Breast epithelium (tissue), 4 donors: ENCODE data around the gene RBP5. TPM values are rescaled to one million over a fixed set of nuclear protein-coding genes. Genes with fewer than 3 reads are reported as not detected.

Experiments used
- DNase-seq, 2 donors: peaks; one replicate each; pipeline ENCODE4 v3.0.0-alpha.2; 2019; ENCODE audit warnings: low spot score in 2 of 2
- H3K27ac ChIP-seq, 2 donors: fragments of 200-600 bp; sonication (generic) in 1 of 2; one replicate each; pipeline ENCODE4 v1.5.1; 2016 to 2019; ENCODE audit warnings: mild to moderate bottlenecking in 1 of 2
- H3K27me3 ChIP-seq, 2 donors: fragments of 200-600 bp; sonication (generic) in 1 of 2; one replicate each; pipeline versions ENCODE4 v1.5.1 to v1.6.0; 2017 to 2019; ENCODE audit warnings: control low read depth in 1 of 2, mild to moderate bottlenecking in 1 of 2
- H3K36me3 ChIP-seq: fragments of 200-600 bp; one replicate; pipeline ENCODE4 v1.5.1; 2019
- H3K4me1 ChIP-seq, 2 donors: fragments of 200-600 bp; sonication (generic); one replicate each; pipeline ENCODE4 v1.5.1; 2016 to 2019; ENCODE audit warnings: control low read depth in 1 of 2
- H3K4me3 ChIP-seq, 3 donors: fragments of 200-600 bp; sonication (generic); 1 replicate in 2 of 3; 2 replicates in 1 of 3; pipeline ENCODE4 v1.5.1; 2016 to 2019; ENCODE audit warnings: mild to moderate bottlenecking in 3 of 3, moderate library complexity in 2 of 3
- H3K9me3 ChIP-seq, 2 donors: fragments of 200-600 bp; sonication (generic) in 1 of 2; one replicate each; pipeline ENCODE4 v1.5.1; 2016 to 2019; ENCODE audit warnings: control low read depth in 1 of 2
- POLR2A ChIP-seq: fragments of 450-650 bp; IDR thresholded peaks from one replicate; pipeline ENCODE4 v1.6.1; 2016; ENCODE audit warnings: antibody characterized with exemption, mild to moderate bottlenecking, moderate library complexity
- POLR2AphosphoS5 ChIP-seq, 3 donors: sonication (generic); formaldehyde crosslinking; IDR thresholded peaks; one replicate each; pipeline ENCODE4 v1.6.1; 2017; ENCODE audit warnings: antibody characterized with exemption in 3 of 3
- intact Hi-C: fragments of 100-400 bp; cut with DNase I; formaldehyde crosslinking; loops from one replicate; pipeline ENCODE4 v1.15.1; 2023; ENCODE audit warnings: low total_unique reads
- total RNA-seq, 3 donors: library from RNA; depleted of rRNA; stranded (reverse); fragments of >200 nt; gene quantifications; one replicate each; pipeline ENCODE4 v1.1.0, GENCODE V29; 2016
- TF ChIP-seq, protein P1 (sequence below), 3 donors: fragments of 450-650 bp; IDR thresholded peaks; one replicate each; pipeline ENCODE4 v1.5.1; 2016 to 2017; ENCODE audit warnings: antibody characterized with exemption in 3 of 3, mild to moderate bottlenecking in 3 of 3, moderate library complexity in 3 of 3

RBP5 gene
- total RNA-seq, 3 donors from 2014 or later, result 1.1 to 3.3 (median 2.9) TPM

DNA sequence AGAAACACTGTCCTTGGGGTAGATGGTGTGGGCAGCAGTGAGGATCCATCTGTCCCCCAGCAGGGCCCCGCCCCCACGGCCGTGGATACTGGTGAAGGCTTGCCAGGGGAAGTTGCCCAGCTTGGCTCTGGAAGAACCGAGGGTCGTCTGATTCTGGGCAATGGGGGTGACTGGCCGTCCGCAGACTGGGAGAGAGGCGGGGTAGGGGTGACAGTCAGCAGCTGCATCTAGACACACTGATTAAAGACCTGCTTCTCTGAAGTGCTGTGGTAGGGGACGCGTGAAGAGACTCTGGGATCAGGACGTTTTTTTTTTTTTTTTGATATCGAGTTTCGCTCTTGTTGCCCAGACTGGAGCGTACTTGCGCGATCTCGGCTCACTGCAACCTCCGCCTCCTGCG, 31.7 kb downstream of the RBP5 start:
- Histone ChIP-seq H3K9me3 (no peaks in the 10 kb centered on the region), H3K27me3 (no peaks in the 10 kb centered on the region), H3K36me3 (no peaks in the 10 kb centered on the region), H3K27ac (peak overlapping the region in 1 of 2 donors; percentile 13), H3K4me1 (peaks cover 0 to 8% of the 10 kb centered on the region in 2 donors), H3K4me3 (no peak overlapping the region)
- TF ChIP-seq POLR2AphosphoS5 (IDR thresholded peaks at IDR 0.05), result no peak
- TF ChIP-seq POLR2A, result no peak
- TF ChIP-seq, protein P1, sequence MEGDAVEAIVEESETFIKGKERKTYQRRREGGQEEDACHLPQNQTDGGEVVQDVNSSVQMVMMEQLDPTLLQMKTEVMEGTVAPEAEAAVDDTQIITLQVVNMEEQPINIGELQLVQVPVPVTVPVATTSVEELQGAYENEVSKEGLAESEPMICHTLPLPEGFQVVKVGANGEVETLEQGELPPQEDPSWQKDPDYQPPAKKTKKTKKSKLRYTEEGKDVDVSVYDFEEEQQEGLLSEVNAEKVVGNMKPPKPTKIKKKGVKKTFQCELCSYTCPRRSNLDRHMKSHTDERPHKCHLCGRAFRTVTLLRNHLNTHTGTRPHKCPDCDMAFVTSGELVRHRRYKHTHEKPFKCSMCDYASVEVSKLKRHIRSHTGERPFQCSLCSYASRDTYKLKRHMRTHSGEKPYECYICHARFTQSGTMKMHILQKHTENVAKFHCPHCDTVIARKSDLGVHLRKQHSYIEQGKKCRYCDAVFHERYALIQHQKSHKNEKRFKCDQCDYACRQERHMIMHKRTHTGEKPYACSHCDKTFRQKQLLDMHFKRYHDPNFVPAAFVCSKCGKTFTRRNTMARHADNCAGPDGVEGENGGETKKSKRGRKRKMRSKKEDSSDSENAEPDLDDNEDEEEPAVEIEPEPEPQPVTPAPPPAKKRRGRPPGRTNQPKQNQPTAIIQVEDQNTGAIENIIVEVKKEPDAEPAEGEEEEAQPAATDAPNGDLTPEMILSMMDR (IDR thresholded peaks at IDR 0.05), result no peak
- DNase-seq, result no peak
- intact Hi-C loops, result no loop called here

DNA sequence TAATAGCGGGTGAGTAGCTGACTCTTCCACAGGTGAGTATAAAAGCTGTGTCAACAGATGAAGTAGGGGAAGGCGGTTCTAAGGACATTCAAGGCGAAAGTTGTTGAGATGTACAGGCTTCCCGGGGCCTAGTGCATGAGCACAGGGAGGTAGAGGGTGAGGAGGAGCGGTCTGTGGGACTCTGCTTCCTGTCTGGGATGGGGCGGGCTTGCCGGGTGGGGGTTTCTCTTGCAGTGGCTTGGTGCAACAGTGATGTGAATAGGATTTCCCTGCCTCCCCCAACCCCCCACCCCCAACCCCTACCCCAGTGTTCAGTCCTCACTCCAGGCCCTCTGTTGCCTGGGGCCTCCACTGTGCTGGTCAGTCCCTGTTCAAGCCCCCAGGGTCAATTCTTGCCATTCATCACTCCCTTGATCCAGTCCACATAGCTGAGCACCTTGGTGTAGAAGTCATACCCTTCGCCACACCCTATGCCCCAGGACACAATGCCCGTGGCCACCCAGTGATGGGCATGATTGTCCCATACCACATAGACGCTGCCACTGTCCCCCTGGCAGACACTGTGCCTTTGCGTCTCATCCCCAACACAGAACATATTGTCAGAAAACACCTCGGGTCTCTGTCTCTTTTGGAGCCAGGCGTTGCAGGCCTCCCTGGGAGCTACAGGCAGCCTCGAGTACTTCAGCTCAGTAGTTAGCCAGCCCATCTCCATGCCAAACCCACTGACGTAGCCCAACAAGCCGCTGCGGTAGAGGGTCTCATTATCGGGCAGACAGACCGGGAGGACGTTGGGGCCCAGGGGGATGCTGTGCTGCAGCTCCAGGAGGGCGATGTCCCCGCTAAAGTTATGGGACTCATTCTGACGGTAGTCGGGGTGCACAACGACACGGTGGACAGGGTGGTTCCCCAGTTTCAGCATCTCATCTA, 32.4 kb downstream of the RBP5 start:
- peaks cover 0 to 8% of the 10 kb centered on the region in 2 donors for H3K4me1 ChIP-seq
- H3K9me3 ChIP-seq, result no peaks in the 10 kb centered on the region
- TF ChIP-seq, protein P1 (IDR thresholded peaks at IDR 0.05), result no peak
- TF ChIP-seq POLR2A (no peak), POLR2AphosphoS5 (IDR thresholded peaks at IDR 0.05) (no peak)
- peak overlapping the region in 1 of 2 donors; percentile 13 for H3K27ac ChIP-seq
- no peak for DNase-seq
- H3K36me3 ChIP-seq, result no peaks in the 10 kb centered on the region
- intact Hi-C loops, result no loop called here
- no peaks in the 10 kb centered on the region for H3K27me3 ChIP-seq
- no peak overlapping the region for H3K4me3 ChIP-seq

DNA sequence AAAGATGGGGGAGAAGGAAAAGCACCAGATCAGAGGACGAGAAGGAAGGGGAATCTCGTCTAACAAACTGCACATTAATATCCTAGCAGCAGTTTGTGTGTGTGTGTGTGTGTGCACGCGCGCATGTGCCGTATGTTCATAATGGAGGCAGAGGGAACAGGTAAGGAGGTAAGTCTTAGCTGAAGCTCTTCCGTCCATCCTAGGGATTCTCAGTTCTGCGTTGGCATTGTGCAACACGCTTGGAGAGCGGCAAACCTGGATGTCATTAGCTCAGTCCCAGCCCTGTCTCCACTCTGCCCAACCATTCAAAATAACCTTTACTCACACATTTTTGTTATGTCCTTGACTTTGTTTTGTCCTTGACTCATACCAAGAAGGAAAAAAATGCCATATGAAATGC, 34.8 kb downstream of the RBP5 start:
- peak in 2 of 3 donors; percentile 58 to 66 for TF ChIP-seq POLR2AphosphoS5 (IDR thresholded peaks at IDR 0.05)
- no peak for TF ChIP-seq POLR2A
- DNase-seq, result no peak
- intact Hi-C loops, result no loop called here
- Histone ChIP-seq H3K27ac (peak overlapping the region; percentile 23 to 98), H3K4me3 (peak overlapping the region in 1 of 3 donors; percentile 34), H3K27me3 (no peaks in the 10 kb centered on the region), H3K4me1 (peaks cover 2 to 8% of the 10 kb centered on the region in 2 donors), H3K9me3 (no peaks in the 10 kb centered on the region), H3K36me3 (no peaks in the 10 kb centered on the region)

GRCh38 chr12:7093486-7093885, 35.2 kb downstream of the RBP5 start:
- Histone ChIP-seq H3K36me3 (no peaks in the 10 kb centered on the region), H3K4me3 (peak overlapping the region in 1 of 3 donors; percentile 34), H3K4me1 (peaks cover 2 to 8% of the 10 kb centered on the region in 2 donors), H3K27me3 (no peaks in the 10 kb centered on the region), H3K27ac (peak overlapping the region; percentile 88 to 98), H3K9me3 (no peaks in the 10 kb centered on the region)
- TF ChIP-seq POLR2A (no peak), POLR2AphosphoS5 (IDR thresholded peaks at IDR 0.05) (no peak)
- TF ChIP-seq, protein P1 (IDR thresholded peaks at IDR 0.05), result no peak
- DNase-seq, result no peak
- intact Hi-C loops, result no loop called here

DNA sequence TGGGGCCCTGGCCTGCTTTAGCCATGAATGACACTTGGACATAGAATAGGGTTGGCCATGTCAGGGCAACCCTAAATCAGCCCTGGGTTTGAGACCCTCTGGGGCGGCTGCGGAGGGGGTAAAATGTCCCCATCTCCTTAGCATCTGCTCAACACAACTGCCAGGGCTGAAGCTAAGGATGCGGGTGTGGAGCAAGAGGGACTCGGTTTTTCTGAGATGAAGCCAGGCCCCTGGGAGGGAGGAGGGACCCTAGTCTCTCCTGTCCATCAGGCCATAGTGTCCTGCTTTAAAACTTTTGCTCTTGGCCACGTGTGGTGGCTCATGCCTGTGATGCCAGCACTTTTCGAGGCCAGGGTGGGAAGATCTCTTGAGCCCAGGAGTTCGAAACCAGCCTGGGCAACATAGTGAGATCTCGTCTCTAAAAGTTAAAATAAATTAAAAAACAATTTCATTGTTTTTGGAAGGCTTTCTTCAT, 35.7 kb downstream of the RBP5 start:
- intact Hi-C loops, result no loop called here
- DNase-seq, result no peak
- Histone ChIP-seq H3K36me3 (no peaks in the 10 kb centered on the region), H3K4me3 (peak overlapping the region in 1 of 3 donors; percentile 77), H3K27me3 (no peaks in the 10 kb centered on the region), H3K9me3 (no peaks in the 10 kb centered on the region), H3K4me1 (peaks cover 2 to 8% of the 10 kb centered on the region in 2 donors), H3K27ac (peak overlapping the region; percentile 88 to 98)
- TF ChIP-seq POLR2A (no peak), POLR2AphosphoS5 (IDR thresholded peaks at IDR 0.05) (no peak)
- TF ChIP-seq, protein P1 (IDR thresholded peaks at IDR 0.05), result no peak
